Endothelial cell of umbilical vein (primary cell): ENCODE results near the gene ICE2. TPM values are rescaled to one million over a fixed set of nuclear protein-coding genes. Genes with fewer than 3 reads are reported as not detected.

Experiments
- BruUV-seq: library from RNA; stranded (reverse); fragments of 400-500 nt; replicated peaks from 2 replicates; lab custom pipeline; 2021; lab: Mats Ljungman, UMichigan
- CTCF ChIA-PET: fragments of 300-600, 350-600 bp; sonication (Branson Sonifier 250); formaldehyde crosslinking; loops from one replicate; lab custom pipeline; 2021; ENCODE audit warnings: antibody characterized with exemption, inconsistent platforms; lab: Charles Lee
- POLR2A ChIA-PET: fragments of 300-600, 350-600 bp; sonication (Branson Sonifier 250); formaldehyde crosslinking; loops from one replicate; lab custom pipeline; 2021; ENCODE audit warnings: antibody characterized with exemption, inconsistent platforms; lab: Charles Lee
- DNase-seq: peaks from one replicate; pipeline ENCODE4 v3.0.0-alpha.2; 2011; ENCODE audit warnings: low read depth, low spot score
- FAIRE-seq: peaks from 2 replicates; lab custom pipeline; 2011; peaks lifted over from hg19 to GRCh38; lab: Jason Lieb, UNC
- H2AFZ ChIP-seq: 2 replicates; pipeline ENCODE4 v1.6.0; 2012; ENCODE audit warnings: low read depth, low read length, control low read depth, inconsistent platforms
- H3K27ac ChIP-seq: 2 replicates; pipeline ENCODE4 v1.5.1; 2011; ENCODE audit warnings: low read depth, mild to moderate bottlenecking, control low read depth, low read length, moderate library complexity; ENCODE audit not compliant: insufficient read depth
- H3K27me3 ChIP-seq, 2 experiments: 2 replicates each; pipeline versions ENCODE4 v1.6.0 to v1.6.1; 2011; ENCODE audit warnings: low read length in 2 of 2, mixed read lengths in 1 of 2; ENCODE audit not compliant: control insufficient read depth in 2 of 2, insufficient read depth in 2 of 2
- H3K36me3 ChIP-seq, 2 experiments: 2 replicates in 1 of 2; 3 replicates in 1 of 2; pipeline ENCODE4 v1.5.1; 2011; ENCODE audit warnings: low read length in 2 of 2, mild to moderate bottlenecking in 1 of 2, moderate library complexity in 1 of 2; ENCODE audit not compliant: control insufficient read depth in 2 of 2, insufficient read depth in 2 of 2; ENCODE audit errors: extremely low read depth in 1 of 2
- H3K4me1 ChIP-seq: 3 replicates; pipeline ENCODE4 v1.5.1; 2011; ENCODE audit warnings: mild to moderate bottlenecking, low read length; ENCODE audit not compliant: control insufficient read depth, insufficient read depth; ENCODE audit errors: extremely low read depth
- H3K4me2 ChIP-seq: 2 replicates; pipeline ENCODE4 v1.6.1; 2011; ENCODE audit warnings: low read length, control low read depth, mixed read lengths; ENCODE audit not compliant: insufficient read depth
- H3K4me3 ChIP-seq, 3 experiments: fragments of 200-600 bp in 1 of 3; sonication (generic), shearing (Covaris generic) in 1 of 3; replicated peaks in 1 of 3; 2 replicates each; pipeline ENCODE4 v1.5.1; 2011 to 2016; ENCODE audit warnings: control low read depth in 3 of 3, low read length in 3 of 3, mild to moderate bottlenecking in 2 of 3, inconsistent platforms in 1 of 3, low read depth in 1 of 3, moderate library complexity in 1 of 3; ENCODE audit not compliant: insufficient read depth in 1 of 3
- H3K79me2 ChIP-seq: 2 replicates; pipeline ENCODE4 v1.6.0; 2012; ENCODE audit warnings: low read length, inconsistent platforms; ENCODE audit not compliant: control insufficient read depth, insufficient read depth
- H3K9ac ChIP-seq: replicated peaks from 2 replicates; pipeline ENCODE3; 2011; ENCODE audit warnings: low read length, control low read depth; ENCODE audit not compliant: insufficient read depth; ENCODE audit errors: extremely low read depth
- H3K9me1 ChIP-seq: replicated peaks from 3 replicates; pipeline ENCODE4 v1.6.0; 2011; ENCODE audit warnings: mild to moderate bottlenecking, low read length; ENCODE audit not compliant: control insufficient read depth, insufficient read depth; ENCODE audit errors: extremely low read depth
- H3K9me3 ChIP-seq: replicated peaks from 2 replicates; pipeline ENCODE4 v1.5.1; 2012; ENCODE audit warnings: low read length, inconsistent platforms; ENCODE audit not compliant: control insufficient read depth, insufficient read depth
- H4K20me1 ChIP-seq: replicated peaks from 2 replicates; pipeline ENCODE3; 2011; ENCODE audit warnings: mild to moderate bottlenecking, low read length; ENCODE audit not compliant: control insufficient read depth, insufficient read depth; ENCODE audit errors: extremely low read depth
- CTCF ChIP-seq, 2 donors: IDR thresholded peaks; 1 replicate in 1 of 2; 2 replicates in 1 of 2; pipeline ENCODE4 v1.5.1; 2011; ENCODE audit warnings: low read length in 2 of 2, mild to moderate bottlenecking in 2 of 2, moderate library complexity in 2 of 2, control low read depth in 1 of 2, inconsistent platforms in 1 of 2, low read depth in 1 of 2; ENCODE audit not compliant: insufficient read depth in 1 of 2; ENCODE audit errors: extremely low read depth in 1 of 2
- EZH2 ChIP-seq: IDR thresholded peaks from 2 replicates; pipeline ENCODE4 v1.6.1; 2012; ENCODE audit warnings: borderline replicate concordance, low read depth, mild to moderate bottlenecking, moderate library complexity, low read length, inconsistent platforms; ENCODE audit not compliant: severe bottlenecking
- FOS ChIP-seq: IDR thresholded peaks from 2 replicates; pipeline ENCODE4 v1.6.1; 2011; ENCODE audit warnings: mild to moderate bottlenecking, low read length, moderate library complexity, borderline replicate concordance; ENCODE audit not compliant: insufficient read depth
- GATA2 ChIP-seq: IDR thresholded peaks from 2 replicates; pipeline ENCODE4 v1.7.0; 2011; ENCODE audit warnings: low read depth, mild to moderate bottlenecking, moderate library complexity, mixed read lengths, low read length; ENCODE audit not compliant: insufficient read length, insufficient read depth
- JUN ChIP-seq: IDR thresholded peaks from 2 replicates; pipeline ENCODE4 v1.6.1; 2011; ENCODE audit warnings: borderline replicate concordance, low read depth; ENCODE audit not compliant: insufficient read length, insufficient read depth
- MYC ChIP-seq: IDR thresholded peaks from one replicate; pipeline ENCODE4 v1.6.1; 2011; ENCODE audit warnings: mild to moderate bottlenecking, low read depth, low read length
- POLR2A ChIP-seq: IDR thresholded peaks from 2 replicates; pipeline ENCODE4 v1.6.1; 2012; ENCODE audit warnings: low read depth, mild to moderate bottlenecking, control low read depth, low read length
- POLR2AphosphoS5 ChIP-seq: IDR thresholded peaks from 2 replicates; pipeline ENCODE4 v1.6.1; 2012; ENCODE audit warnings: low read depth, mild to moderate bottlenecking, control low read depth, low read length, moderate library complexity; ENCODE audit not compliant: insufficient read depth
- dilution Hi-C: fragments of 300-500 bp; cut with MboI; formaldehyde crosslinking; loops from one replicate; pipeline ENCODE4 v1.15.0; 2019; ENCODE audit warnings: low sequenced_read_pairs; ENCODE audit not compliant: extremely low pct_ligation_motif_present
- intact Hi-C: fragments of 100-400 bp; cut with micrococcal nuclease; formaldehyde crosslinking; loops from one replicate; pipeline ENCODE4 v1.10.0; 2022
- polyA plus RNA-seq, 4 experiments: library from polyadenylated mRNA; depleted of rRNA in 3 of 4; stranded (reverse) in 3 of 4; unstranded in 1 of 4; fragments of >200 nt; gene quantifications; 2 replicates each; pipeline versions ENCODE4 v1.2.1 to v1.2.3, GENCODE V29; 2011 to 2012; ENCODE audit warnings: missing spikeins in 1 of 4
- total RNA-seq: library from RNA; stranded (reverse); gene quantifications from 2 replicates; pipeline ENCODE4 v1.2.3, GENCODE V29; 2021
- TF ChIP-seq, protein P1 (sequence below): IDR thresholded peaks from 2 replicates; pipeline ENCODE4 v1.6.1; 2011; ENCODE audit not compliant: insufficient read depth, insufficient read length

Gene ICE2
- total and polyA plus RNA-seq, 2 donors (not counting 3 experiments of a cell fraction or from before 2014, with no cell fraction given) = 22.1 to 57.0 TPM

GRCh38 chr15:60389261-60390077, 89.5 kb downstream of the ICE2 start:
- H2AFZ ChIP-seq = no peak overlapping the region
- no peaks in the 10 kb centered on the region for H3K27me3 ChIP-seq
- peaks cover 31% of the 10 kb centered on the region for H4K20me1 ChIP-seq
- peaks cover 87% of the 10 kb centered on the region for H3K4me1 ChIP-seq
- peak overlapping the region; percentile 3 for H3K9ac ChIP-seq
- H3K4me2 ChIP-seq = peak overlapping the region; percentile 96
- DNase-seq (no peak), FAIRE-seq (no peak)
- dilution Hi-C loops (no loop called here), intact Hi-C loops (no loop called here)
- H3K9me3 ChIP-seq = no peaks in the 10 kb centered on the region
- ChIA-PET POLR2A (no interaction called here), CTCF (interaction anchor here (0.6 to 0.8 kb wide), 3 partner anchors 17 to 51 kb away, joined by 3 to 4 read pairs (median 3); no protein-coding TSS in a partner anchor)
- no peak overlapping the region for H3K27ac ChIP-seq
- no TSS peak for BruUV-seq
- TF ChIP-seq POLR2AphosphoS5 = peak; percentile 63
- no peak for TF ChIP-seq MYC
- TF ChIP-seq JUN = no peak
- TF ChIP-seq, protein P1, sequence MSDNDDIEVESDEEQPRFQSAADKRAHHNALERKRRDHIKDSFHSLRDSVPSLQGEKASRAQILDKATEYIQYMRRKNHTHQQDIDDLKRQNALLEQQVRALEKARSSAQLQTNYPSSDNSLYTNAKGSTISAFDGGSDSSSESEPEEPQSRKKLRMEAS = no peak
- TF ChIP-seq EZH2 = no peak
- TF ChIP-seq POLR2A = peak; percentile 66
- TF ChIP-seq FOS = no peak
- no peak for TF ChIP-seq GATA2
- TF ChIP-seq CTCF (IDR thresholded peaks at IDR 0.05; ENCODE audit: extremely low read depth in 1 of 2, insufficient read depth in 1 of 2, low read depth in 1 of 2, low read length in 2 of 2) = no peak
- peaks cover 99% of the 10 kb centered on the region for H3K79me2 ChIP-seq
- peaks cover 3 to 15% of the 10 kb centered on the region in 2 experiments for H3K36me3 ChIP-seq
- peak overlapping the region in 1 of 3 experiments; percentile 96 for H3K4me3 ChIP-seq
- H3K9me1 ChIP-seq = no peaks in the 10 kb centered on the region
